Measurements from ENCODE around the gene LRMDA. TPM values are rescaled to one million over a fixed set of nuclear protein-coding genes. Genes with fewer than 3 reads are reported as not detected.

The LRMDA gene
- total and polyA plus RNA-seq, 12 donors: 30.7 to 132 (median 78.1) TPM

- WGBS, 4 donors: 92 to 98% (median 95%) methylated on average over 1 to 2 of the region's 2 CpGs
- H3K36me3 ChIP-seq (replicated peaks in 1 of 2): no peaks in the 10 kb centered on the region
- H3K4me3 ChIP-seq: no peak overlapping the region
- H3K27me3 ChIP-seq: no peaks in the 10 kb centered on the region
- TF ChIP-seq POLR2A (IDR thresholded peaks at IDR 0.05): no peak
- intact Hi-C loops (cut with DNase I): no loop called here
- no peak overlapping the region for H3K27ac ChIP-seq
- H3K4me1 ChIP-seq (replicated peaks in 1 of 2): no peaks in the 10 kb centered on the region
- DNase-seq: no peak
- H3K9me3 ChIP-seq (replicated peaks in 1 of 3): peaks cover 0 to 5% (median 0%) of the 10 kb centered on the region in 3 donors
These were observed 718.2 kb downstream of the LRMDA start for GRCh38 chr10:76149602-76150138.

- H3K9me3 ChIP-seq (replicated peaks in 1 of 3): peaks cover 0 to 5% (median 0%) of the 10 kb centered on the region in 3 donors
- no peaks in the 10 kb centered on the region for H3K27me3 ChIP-seq
- H3K27ac ChIP-seq: no peak overlapping the region
- intact Hi-C loops (cut with DNase I): no loop called here
- 81 to 88% (median 81%) methylated on average over 15 to 17 of the region's 17 CpGs for WGBS, 4 donors
- no peak for DNase-seq
- H3K4me3 ChIP-seq: no peak overlapping the region
- no peaks in the 10 kb centered on the region for H3K36me3 ChIP-seq (replicated peaks in 1 of 2)
- TF ChIP-seq CTCF (IDR thresholded peaks at IDR 0.05) (no peak), POLR2A (IDR thresholded peaks at IDR 0.05) (no peak)
- H3K4me1 ChIP-seq (replicated peaks in 1 of 2): no peaks in the 10 kb centered on the region
These were observed 718.9 kb downstream of the LRMDA start for GRCh38 chr10:76150139-76150875.

- H3K36me3 ChIP-seq (replicated peaks in 1 of 2): no peaks in the 10 kb centered on the region
- DNase-seq: no peak
- H3K4me1 ChIP-seq (replicated peaks in 1 of 2): no peaks in the 10 kb centered on the region
- H3K4me3 ChIP-seq: no peak overlapping the region
- no peak overlapping the region for H3K27ac ChIP-seq
- peaks cover 0 to 5% (median 0%) of the 10 kb centered on the region in 3 donors for H3K9me3 ChIP-seq (replicated peaks in 1 of 3)
- TF ChIP-seq POLR2A (IDR thresholded peaks at IDR 0.05) (no peak), CTCF (IDR thresholded peaks at IDR 0.05) (no peak)
- WGBS, 4 donors: 71 to 82% (median 80%) methylated on average over 5 to 7 of the region's 7 CpGs
- intact Hi-C loops (cut with DNase I): no loop called here
- no peaks in the 10 kb centered on the region for H3K27me3 ChIP-seq
These were observed 719.5 kb downstream of the LRMDA start for GRCh38 chr10:76150876-76151288.

- TF ChIP-seq CTCF (IDR thresholded peaks at IDR 0.05) (no peak), POLR2A (IDR thresholded peaks at IDR 0.05) (no peak)
- Histone ChIP-seq H3K36me3 (replicated peaks in 1 of 2) (no peaks in the 10 kb centered on the region), H3K4me3 (no peak overlapping the region), H3K9me3 (replicated peaks in 1 of 3) (peaks cover 0 to 5% (median 0%) of the 10 kb centered on the region in 3 donors), H3K27me3 (no peaks in the 10 kb centered on the region), H3K4me1 (replicated peaks in 1 of 2) (no peaks in the 10 kb centered on the region), H3K27ac (no peak overlapping the region)
- intact Hi-C loops (cut with DNase I): no loop called here
- 83 to 90% (median 86%) methylated on average over 1 of the region's 1 CpG for WGBS, 4 donors
- DNase-seq: no peak
These were observed 720.8 kb downstream of the LRMDA start for GRCh38 chr10:76152186-76152585.

All from adrenal gland (tissue), 12 donors.